ENCODE results near the gene SH2D2A. TPM values are rescaled to one million over a fixed set of nuclear protein-coding genes. Genes with fewer than 3 reads are reported as not detected.

SH2D2A gene
- polyA plus RNA-seq (2012; ENCODE audit: low read depth, missing spikeins): 6.8 TPM

DNA sequence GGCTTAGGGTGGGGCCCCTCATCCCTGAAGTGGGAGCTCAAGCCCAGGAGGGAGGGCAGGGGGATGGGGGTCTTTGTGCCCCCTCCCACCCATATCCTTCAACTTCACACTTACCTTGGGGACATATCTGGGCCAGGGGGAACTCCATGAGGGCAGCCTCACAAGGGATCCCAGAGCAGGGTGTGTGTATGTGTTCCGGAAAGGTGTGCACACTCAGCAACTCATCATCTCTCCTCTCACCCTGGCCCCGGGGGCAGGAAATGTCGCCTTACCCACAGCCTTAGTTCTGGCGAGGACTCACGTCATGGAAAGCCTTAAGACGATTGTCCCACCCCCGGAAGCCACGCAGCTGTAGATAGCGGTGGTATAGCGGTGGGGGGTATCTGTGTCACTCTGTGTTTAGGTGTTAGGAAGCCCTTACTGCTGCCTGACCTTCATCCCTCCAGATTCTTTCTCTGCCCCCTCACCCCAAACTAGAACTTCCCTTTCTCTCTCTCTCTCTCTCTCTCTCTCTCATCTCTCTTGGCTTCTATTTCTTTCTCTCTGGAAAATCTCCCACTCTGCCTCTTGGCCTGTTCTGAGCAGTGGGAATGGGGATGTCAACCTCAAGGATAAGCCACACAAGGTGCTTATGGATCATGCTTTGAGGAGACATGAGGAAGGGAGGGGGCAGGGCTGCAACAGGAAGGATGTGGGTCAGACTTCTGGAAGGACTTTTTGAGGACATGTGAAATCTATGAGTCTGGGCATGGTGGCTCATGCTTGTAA lies at the start of gene SH2D2A:
SH2D2A (minus strand) TSS at position 288 of the 768 bp plus-strand sequence; CDS start at position 148, 140 bp downstream.
- TF ChIP-seq POU2F2 (IDR thresholded peaks at IDR 0.05; ENCODE audit: low read depth, low read length): 0 out of 2 replicates have a peak, but pooled peaks have one; percentile 26
- no peak for TF ChIP-seq PAX5 (IDR thresholded peaks at IDR 0.05; ENCODE audit: insufficient read depth, low read length, severe bottlenecking)
- peak; percentile 75 for TF ChIP-seq POLR2A (IDR thresholded peaks at IDR 0.05; ENCODE audit: low read depth, low read length)
- 0 out of 2 replicates have a peak, but pooled peaks have one; percentile 53 for TF ChIP-seq TAF1 (IDR thresholded peaks at IDR 0.05; ENCODE audit: low read depth, low read length)
- peak; percentile 65; the same call in 1 of the 2 replicates for TF ChIP-seq POLR2AphosphoS5 (IDR thresholded peaks at IDR 0.05; ENCODE audit: low read depth, low read length)
- peak; percentile 78 for DNase-seq (ENCODE audit: insufficient read length, low spot score)
- FAIRE-seq: peak; percentile 90

GRCh38 chr1:156865865-156866248 lies 49.2 kb upstream of the SH2D2A start:
- FAIRE-seq (no peak), DNase-seq (ENCODE audit: insufficient read length, low spot score) (no peak)
- TF ChIP-seq POLR2A (IDR thresholded peaks at IDR 0.05; ENCODE audit: low read depth, low read length) (no peak), SPI1 (IDR thresholded peaks at IDR 0.05; ENCODE audit: low read depth, low read length) (no peak), PAX5 (IDR thresholded peaks at IDR 0.05; ENCODE audit: insufficient read depth, low read length, severe bottlenecking) (no peak), POLR2AphosphoS5 (IDR thresholded peaks at IDR 0.05; ENCODE audit: low read depth, low read length) (no peak), POU2F2 (IDR thresholded peaks at IDR 0.05; ENCODE audit: low read depth, low read length) (no peak), TAF1 (IDR thresholded peaks at IDR 0.05; ENCODE audit: low read depth, low read length) (no peak)

- TF ChIP-seq POLR2A (IDR thresholded peaks at IDR 0.05; ENCODE audit: low read depth, low read length): no peak
- TF ChIP-seq PAX5 (IDR thresholded peaks at IDR 0.05; ENCODE audit: insufficient read depth, low read length, severe bottlenecking): no peak
- no peak for TF ChIP-seq SPI1 (IDR thresholded peaks at IDR 0.05; ENCODE audit: low read depth, low read length)
- TF ChIP-seq TAF1 (IDR thresholded peaks at IDR 0.05; ENCODE audit: low read depth, low read length): no peak
- no peak for TF ChIP-seq POU2F2 (IDR thresholded peaks at IDR 0.05; ENCODE audit: low read depth, low read length)
- no peak for TF ChIP-seq POLR2AphosphoS5 (IDR thresholded peaks at IDR 0.05; ENCODE audit: low read depth, low read length)
- DNase-seq (ENCODE audit: insufficient read length, low spot score) (no peak), FAIRE-seq (no peak)
Observed at GRCh38 chr1:156865258-156865657, 48.6 kb upstream of the SH2D2A start.

GRCh38 chr1:156864796-156865195 lies 48.1 kb upstream of the SH2D2A start:
- FAIRE-seq (no peak), DNase-seq (ENCODE audit: insufficient read length, low spot score) (no peak)
- TF ChIP-seq POLR2AphosphoS5 (IDR thresholded peaks at IDR 0.05; ENCODE audit: low read depth, low read length) (no peak), SPI1 (IDR thresholded peaks at IDR 0.05; ENCODE audit: low read depth, low read length) (no peak), POLR2A (IDR thresholded peaks at IDR 0.05; ENCODE audit: low read depth, low read length) (no peak), TAF1 (IDR thresholded peaks at IDR 0.05; ENCODE audit: low read depth, low read length) (no peak)

GRCh38 chr1:156863631-156864030 lies 47.0 kb upstream of the SH2D2A start:
- FAIRE-seq: no peak
- DNase-seq (ENCODE audit: insufficient read length, low spot score): no peak
- TF ChIP-seq POLR2AphosphoS5 (IDR thresholded peaks at IDR 0.05; ENCODE audit: low read depth, low read length) (no peak), PAX5 (IDR thresholded peaks at IDR 0.05; ENCODE audit: insufficient read depth, low read length, severe bottlenecking) (no peak), POLR2A (IDR thresholded peaks at IDR 0.05; ENCODE audit: low read depth, low read length) (no peak), SPI1 (IDR thresholded peaks at IDR 0.05; ENCODE audit: low read depth, low read length) (no peak), TAF1 (IDR thresholded peaks at IDR 0.05; ENCODE audit: low read depth, low read length) (no peak), POU2F2 (IDR thresholded peaks at IDR 0.05; ENCODE audit: low read depth, low read length) (no peak)

- DNase-seq (ENCODE audit: insufficient read length, low spot score): no peak
- no peak for TF ChIP-seq POLR2AphosphoS5 (IDR thresholded peaks at IDR 0.05; ENCODE audit: low read depth, low read length)
- no peak for TF ChIP-seq POU2F2 (IDR thresholded peaks at IDR 0.05; ENCODE audit: low read depth, low read length)
- no peak for TF ChIP-seq PAX5 (IDR thresholded peaks at IDR 0.05; ENCODE audit: insufficient read depth, low read length, severe bottlenecking)
- TF ChIP-seq SPI1 (IDR thresholded peaks at IDR 0.05; ENCODE audit: low read depth, low read length): no peak
- TF ChIP-seq POLR2A (IDR thresholded peaks at IDR 0.05; ENCODE audit: low read depth, low read length): no peak
- no peak for TF ChIP-seq TAF1 (IDR thresholded peaks at IDR 0.05; ENCODE audit: low read depth, low read length)
- FAIRE-seq: no peak
Observed at GRCh38 chr1:156862997-156863599, 46.5 kb upstream of the SH2D2A start.

- FAIRE-seq: no peak
Observed at GRCh38 chr1:156862584-156862983, 45.9 kb upstream of the SH2D2A start.

GRCh38 chr1:156860628-156861423 lies 44.2 kb upstream of the SH2D2A start, which contains the start of gene NTRK1:
TSS of gene NTRK1 (plus strand) at chr1:156860865. CDS start at chr1:156860935, 70 bp downstream.
- DNase-seq (ENCODE audit: insufficient read length, low spot score): peak; percentile 83
- TF ChIP-seq TAF1 (IDR thresholded peaks at IDR 0.05; ENCODE audit: low read depth, low read length) (no peak), PAX5 (IDR thresholded peaks at IDR 0.05; ENCODE audit: insufficient read depth, low read length, severe bottlenecking) (no peak), POLR2AphosphoS5 (IDR thresholded peaks at IDR 0.05; ENCODE audit: low read depth, low read length) (no peak), SPI1 (IDR thresholded peaks at IDR 0.05; ENCODE audit: low read depth, low read length) (no peak), POU2F2 (IDR thresholded peaks at IDR 0.05; ENCODE audit: low read depth, low read length) (no peak), POLR2A (IDR thresholded peaks at IDR 0.05; ENCODE audit: low read depth, low read length) (no peak)
- FAIRE-seq: no peak

More at GRCh38 chr1:156862584-156862983, 45.9 kb upstream of the SH2D2A start:
- no peak for TF ChIP-seq PAX5 (IDR thresholded peaks at IDR 0.05; ENCODE audit: insufficient read depth, low read length, severe bottlenecking)
- no peak for TF ChIP-seq SPI1 (IDR thresholded peaks at IDR 0.05; ENCODE audit: low read depth, low read length)
- no peak for TF ChIP-seq POU2F2 (IDR thresholded peaks at IDR 0.05; ENCODE audit: low read depth, low read length)
- TF ChIP-seq POLR2AphosphoS5 (IDR thresholded peaks at IDR 0.05; ENCODE audit: low read depth, low read length): no peak
- no peak for TF ChIP-seq POLR2A (IDR thresholded peaks at IDR 0.05; ENCODE audit: low read depth, low read length)
- TF ChIP-seq TAF1 (IDR thresholded peaks at IDR 0.05; ENCODE audit: low read depth, low read length): no peak
- no peak for DNase-seq (ENCODE audit: insufficient read length, low spot score)
